ENCODE measurements around the gene SUSD4.

Gene SUSD4

GRCh38 chr1:223244366-223245103, 119.4 kb downstream of the SUSD4 start:
- no peak overlapping the region for H3K27ac ChIP-seq
- no peak overlapping the region for H3K4me3 ChIP-seq
- intact Hi-C loops (cut with DNase I; ENCODE audit: low total_unique reads) = no loop called here
- TF ChIP-seq CTCF (IDR thresholded peaks at IDR 0.05) = peak in 1 of 2 experiments; percentile 12
- H3K36me3 ChIP-seq = no peaks in the 10 kb centered on the region
- H3K4me1 ChIP-seq = no peaks in the 10 kb centered on the region
- no peaks in the 10 kb centered on the region for H3K27me3 ChIP-seq
- H3K9me3 ChIP-seq = no peaks in the 10 kb centered on the region
- no peak for DNase-seq

- H3K4me1 ChIP-seq = no peaks in the 10 kb centered on the region
- no peak overlapping the region for H3K27ac ChIP-seq
- intact Hi-C loops (cut with DNase I; ENCODE audit: low total_unique reads) = no loop called here
- H3K4me3 ChIP-seq = no peak overlapping the region
- TF ChIP-seq CTCF (IDR thresholded peaks at IDR 0.05) = no peak
- H3K27me3 ChIP-seq = no peaks in the 10 kb centered on the region
- H3K36me3 ChIP-seq = no peaks in the 10 kb centered on the region
- H3K9me3 ChIP-seq = no peaks in the 10 kb centered on the region
- no peak for DNase-seq
These were observed 120.4 kb downstream of the SUSD4 start for GRCh38 chr1:223243441-223244050.

- H3K27ac ChIP-seq = no peak overlapping the region
- no peaks in the 10 kb centered on the region for H3K36me3 ChIP-seq
- intact Hi-C loops (cut with DNase I; ENCODE audit: low total_unique reads) = no loop called here
- DNase-seq = no peak
- no peak for TF ChIP-seq CTCF (IDR thresholded peaks at IDR 0.05)
- H3K27me3 ChIP-seq = no peaks in the 10 kb centered on the region
- no peak overlapping the region for H3K4me3 ChIP-seq
- no peaks in the 10 kb centered on the region for H3K4me1 ChIP-seq
- peaks cover 0 to under 1% (median 0%) of the 10 kb centered on the region in 3 donors for H3K9me3 ChIP-seq
These were observed 121.0 kb downstream of the SUSD4 start for GRCh38 chr1:223242971-223243370.

- H3K4me3 ChIP-seq = no peak overlapping the region
- no peak overlapping the region for H3K27ac ChIP-seq
- intact Hi-C loops (cut with DNase I; ENCODE audit: low total_unique reads) = no loop called here
- H3K36me3 ChIP-seq = no peaks in the 10 kb centered on the region
- TF ChIP-seq CTCF (IDR thresholded peaks at IDR 0.05) = no peak
- no peak for DNase-seq
- H3K9me3 ChIP-seq = peaks cover 0 to 5% (median 0%) of the 10 kb centered on the region in 3 donors
- H3K4me1 ChIP-seq = no peaks in the 10 kb centered on the region
- no peaks in the 10 kb centered on the region for H3K27me3 ChIP-seq
These were observed 121.5 kb downstream of the SUSD4 start for GRCh38 chr1:223242382-223242955.

- Histone ChIP-seq H3K27ac (no peak overlapping the region), H3K27me3 (no peaks in the 10 kb centered on the region), H3K9me3 (peaks cover 0 to 14% (median 0%) of the 10 kb centered on the region in 3 donors), H3K4me3 (no peak overlapping the region), H3K4me1 (no peaks in the 10 kb centered on the region), H3K36me3 (no peaks in the 10 kb centered on the region)
- intact Hi-C loops (cut with DNase I; ENCODE audit: low total_unique reads) = no loop called here
- DNase-seq = no peak
- TF ChIP-seq CTCF (IDR thresholded peaks at IDR 0.05) = no peak
These were observed 123.9 kb downstream of the SUSD4 start for GRCh38 chr1:223240122-223240521.
